K562 (cell line): ENCODE measurements around the gene DLST. TPM values are rescaled to one million over a fixed set of nuclear protein-coding genes. Genes with fewer than 3 reads are reported as not detected.

Experiments used
- ATAC-seq: fragments of 200-7000 bp; cut with Tn5 transposase; 3 replicates; pipeline ENCODE4 v1.9.1; 2020; ENCODE audit warnings: moderate library complexity
- BruUV-seq: library from RNA; stranded (reverse); fragments of 400-500 nt; replicated peaks from 2 replicates; lab custom pipeline; 2021; lab: Mats Ljungman, UMichigan
- CTCF ChIA-PET: fragments of 300-600 bp; formaldehyde crosslinking; extraction: SDS; loops from one replicate; lab custom pipeline; 2021; ENCODE audit warnings: low intra/inter-chr PET ratio; lab: Yijun Ruan, JAX
- POLR2A ChIA-PET: fragments of 300-600, 350-650 bp; sonication (Branson Sonifier 250); formaldehyde crosslinking; extraction: SDS; loops from one replicate; lab custom pipeline; 2021; ENCODE audit warnings: antibody characterized with exemption, inconsistent platforms; lab: Yijun Ruan, JAX
- DNase-seq, 4 experiments: peaks; one replicate each; pipeline versions ENCODE4 v3.0.0 to v3.0.0-alpha.2; 2011 to 2018; ENCODE audit warnings: low spot score in 3 of 4, mixed read lengths in 3 of 4; ENCODE audit errors: extremely low read depth in 1 of 4
- FAIRE-seq: peaks from 2 replicates; lab custom pipeline; 2011; peaks lifted over from hg19 to GRCh38; lab: Jason Lieb, UNC
- H2AFZ ChIP-seq: 2 replicates; pipeline ENCODE4 v1.6.0; 2011; ENCODE audit warnings: low read depth, low read length, control low read depth, inconsistent platforms
- H3K27ac ChIP-seq: fragments of 200-600 bp; 3 replicates; pipeline ENCODE4 v1.8.0; 2011; ENCODE audit warnings: low read depth, mild to moderate bottlenecking, control low read depth, inconsistent platforms, low read length, moderate library complexity, mixed read lengths; ENCODE audit errors: extremely low read depth
- H3K27me3 ChIP-seq, 2 experiments: fragments of 300-600 bp in 1 of 2; 2 replicates in 1 of 2; 3 replicates in 1 of 2; pipeline versions ENCODE4 v1.6.0 to v1.8.0; 2011; ENCODE audit warnings: inconsistent platforms in 2 of 2, low read length in 2 of 2, mild to moderate bottlenecking in 1 of 2, mixed read lengths in 1 of 2, moderate library complexity in 1 of 2; ENCODE audit not compliant: control insufficient read depth in 2 of 2, insufficient read depth in 2 of 2
- H3K36me3 ChIP-seq: fragments of 300-600 bp; 3 replicates; pipeline ENCODE4 v1.8.0; 2011; ENCODE audit warnings: mild to moderate bottlenecking, low read length, inconsistent platforms; ENCODE audit not compliant: control insufficient read depth, insufficient read depth
- H3K4me1 ChIP-seq, 2 experiments: fragments of 200-600 bp in 1 of 2; replicated peaks in 1 of 2; 2 replicates in 1 of 2; 3 replicates in 1 of 2; pipeline versions ENCODE4 v1.5.1 to v1.8.0; 2011; ENCODE audit warnings: inconsistent platforms in 2 of 2, low read length in 2 of 2, mild to moderate bottlenecking in 1 of 2, mixed read lengths in 1 of 2, moderate library complexity in 1 of 2; ENCODE audit not compliant: control insufficient read depth in 2 of 2, insufficient read depth in 2 of 2
- H3K4me2 ChIP-seq: 2 replicates; pipeline ENCODE4 v1.6.1; 2011; ENCODE audit warnings: low read length, control low read depth, inconsistent platforms, mixed read lengths; ENCODE audit not compliant: insufficient read depth
- H3K4me3 ChIP-seq: fragments of 200-600 bp; sonication (generic), shearing (Covaris generic); 2 replicates; pipeline ENCODE4 v1.5.1; 2016; ENCODE audit warnings: control low read depth, inconsistent platforms
- H3K79me2 ChIP-seq: fragments of 200-600 bp; 3 replicates; pipeline ENCODE4 v1.8.0; 2011; ENCODE audit warnings: low read length, inconsistent platforms; ENCODE audit not compliant: control insufficient read depth, insufficient read depth
- H3K9ac ChIP-seq, 2 experiments: 2 replicates each; pipeline versions ENCODE4 v1.6.0 to v1.6.1; 2011; ENCODE audit warnings: low read depth in 2 of 2, low read length in 2 of 2, control low read depth in 1 of 2, inconsistent platforms in 1 of 2, mild to moderate bottlenecking in 1 of 2, mixed read lengths in 1 of 2; ENCODE audit not compliant: insufficient read depth in 1 of 2
- H3K9me1 ChIP-seq: one replicate; pipeline ENCODE4 v1.6.0; 2011; ENCODE audit warnings: inconsistent platforms, mild to moderate bottlenecking, low read length, moderate library complexity; ENCODE audit not compliant: control insufficient read depth, insufficient read depth
- H3K9me3 ChIP-seq: replicated peaks from 2 replicates; pipeline ENCODE4 v1.5.1; 2011; ENCODE audit warnings: low read depth, low read length, inconsistent platforms; ENCODE audit not compliant: control insufficient read depth, insufficient read depth
- H4K20me1 ChIP-seq: replicated peaks from 2 replicates; pipeline ENCODE4 v1.6.1; 2011; ENCODE audit warnings: low read length, inconsistent platforms, mixed read lengths; ENCODE audit not compliant: control insufficient read depth, insufficient read depth
- FOXK2 ChIP-seq, 2 experiments: fragments of 450-650 bp; IDR thresholded peaks in 1 of 2; conservative IDR thresholded peaks in 1 of 2; 2 replicates each; pipeline ENCODE4 v1.6.1; 2016; ENCODE audit warnings: low read depth in 2 of 2, mild to moderate bottlenecking in 1 of 2
- MCM7 ChIP-seq, 2 experiments: fragments of 450-650 bp; IDR thresholded peaks; 2 replicates each; pipeline ENCODE4 v1.6.1; 2016 to 2018
- NR2C2 ChIP-seq, 2 experiments: fragments of 200-800 bp in 1 of 2; sonication (Bioruptor generic) in 1 of 2; sonication (generic) in 1 of 2; formaldehyde crosslinking in 1 of 2; IDR thresholded peaks; 2 replicates each; pipeline versions ENCODE4 v1.6.1 to v1.8.0; 2016 to 2022; ENCODE audit warnings: mild to moderate bottlenecking in 1 of 2, missing compliant biosample characterization in 1 of 2, missing genetic modification characterization in 1 of 2, missing genetic modification reagents in 1 of 2
- RNF2 ChIP-seq: sonication (generic); IDR thresholded peaks from 2 replicates; pipeline ENCODE4 v1.6.1; 2016
- WHSC1 ChIP-seq: IDR thresholded peaks from one replicate; pipeline ENCODE4 v1.6.1; 2012; ENCODE audit warnings: low read length, control low read depth, inconsistent platforms
- ZBED1 ChIP-seq: IDR thresholded peaks from 2 replicates; pipeline ENCODE4 v1.6.1; 2014
- ZFX ChIP-seq: sonication (generic); formaldehyde crosslinking; IDR thresholded peaks from 2 replicates; pipeline ENCODE4 v1.8.0; 2022; ENCODE audit warnings: mild to moderate bottlenecking, missing genetic modification reagents, moderate library complexity
- ZNF134 ChIP-seq: fragments of 250-450 bp; sonication (Bioruptor Pico); conservative IDR thresholded peaks from 2 replicates; pipeline ENCODE4 v1.4.0; 2020
- WGBS: fragments of 100-300 bp; shearing (Covaris generic); methylation state at CpG from one replicate; pipeline ENCODE4 v1.1.6; 2016; ENCODE audit warnings: low coverage, mixed read lengths; ENCODE audit not compliant: insufficient coverage; ENCODE audit errors: missing lambda C conversion rate; 5-methylcytosine and 5-hydroxymethylcytosine counted together
- in situ Hi-C: fragments of 300-500 bp; cut with MboI; formaldehyde crosslinking; loops from 4 replicates; pipeline ENCODE4 v1.15.0; 2018; ENCODE audit warnings: inconsistent platforms, mixed read lengths
- intact Hi-C: fragments of 100-400 bp; cut with micrococcal nuclease; formaldehyde crosslinking; loops from 2 replicates; pipeline ENCODE4 v1.14.2; 2022
- polyA plus RNA-seq, 8 experiments: library from polyadenylated mRNA; depleted of rRNA in 4 of 8; stranded (reverse) in 5 of 8; unstranded in 3 of 8; fragments of >200 nt; fragmentation: Nextera tagmentation in 2 of 8; fragmentation: Illumina TruSeq in 1 of 8; extraction: Ambion mirVana in 2 of 8; extraction: Trizol in 1 of 8; gene quantifications; 2 replicates each; pipeline versions ENCODE4 v1.2.1 to v1.2.3, GENCODE V29; 2011 to 2014; ENCODE audit warnings: inconsistent platforms in 1 of 8, missing spikeins in 1 of 8
- total RNA-seq, 7 experiments: library from RNA; depleted of rRNA in 6 of 7; stranded (reverse); fragments of >200 nt in 6 of 7; fragmentation: Illumina TruSeq in 2 of 7; extraction: Trizol in 2 of 7; gene quantifications; 2 replicates each; pipeline versions ENCODE4 v1.2.1 to v1.2.3, GENCODE V29; 2011 to 2021; ENCODE audit warnings: low replicate concordance in 1 of 7
- TF ChIP-seq, protein P1 (sequence below): fragments of 450-650 bp; IDR thresholded peaks from 2 replicates; pipeline ENCODE4 v1.6.1; 2018; ENCODE audit not compliant: partially characterized antibody
- TF ChIP-seq, protein P2 (sequence below): IDR thresholded peaks from 2 replicates; pipeline ENCODE4 v1.6.1; 2016; ENCODE audit warnings: missing genetic modification characterization, missing compliant biosample characterization

Gene DLST
- total and polyA plus RNA-seq, 9 of the 15 experiments (the other 6 are each of a cell fraction or from before 2014, with no cell fraction given), result 3.0 to 73.7 (median 45.4) TPM

DNA sequence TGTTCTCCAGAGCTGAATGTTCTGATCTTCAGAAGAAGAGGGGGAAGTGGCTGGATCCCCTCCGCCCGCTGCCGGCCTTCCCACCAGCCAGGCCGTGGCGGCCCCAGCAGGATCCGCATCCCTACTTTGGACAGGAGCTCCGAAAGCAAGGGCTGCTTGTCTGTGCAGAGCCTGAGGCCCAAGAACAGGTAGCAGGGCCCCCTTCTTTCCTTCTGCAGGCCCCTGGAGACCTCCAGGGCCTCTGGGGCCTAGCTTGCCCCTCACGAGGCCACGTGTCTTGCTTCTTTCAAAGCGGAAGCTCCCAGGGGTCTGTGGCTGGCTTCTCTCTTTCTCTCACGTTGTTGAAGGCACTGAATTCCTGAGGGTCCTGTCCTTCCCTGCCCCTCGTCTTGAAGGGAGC, 60.5 kb downstream of the DLST start:
- peak overlapping the region; percentile 38 to 83; a peak in 3 of 4 replicates for H3K9ac ChIP-seq
- no peak overlapping the region for H3K4me3 ChIP-seq
- no peak for DNase-seq
- POLR2A ChIA-PET, result interaction anchor here (0.6 kb wide), 2 partner anchors 9 to 48 kb away, joined by 3 read pairs; no protein-coding TSS in a partner anchor
- CTCF ChIA-PET, result no interaction called here
- H2AFZ ChIP-seq, result peak overlapping the region; percentile 93
- FAIRE-seq, result no peak
- peak; percentile 76 for TF ChIP-seq ZFX (CRISPR knock-in tag)
- no peak for TF ChIP-seq NR2C2 (CRISPR knock-in tag; IDR thresholded peaks at IDR 0.05)
- TF ChIP-seq NR2C2 (tag; IDR thresholded peaks at IDR 0.05), result no peak
- TF ChIP-seq ZBED1, result no peak
- TF ChIP-seq MCM7 (IDR thresholded peaks at IDR 0.05), result no peak
- TF ChIP-seq, all 486 proteins: peak for 1
- Histone ChIP-seq H3K4me1 (peaks cover 16 to 42% of the 10 kb centered on the region in 2 experiments; a peak in 4 of 5 replicates), H3K9me1 (peaks cover 2% of the 10 kb centered on the region), H3K79me2 (no peaks in the 10 kb centered on the region), H3K9me3 (no peaks in the 10 kb centered on the region; the same call in 1 of the 2 replicates), H4K20me1 (no peaks in the 10 kb centered on the region), H3K4me2 (peak overlapping the region; percentile 64; the same call in 1 of the 2 replicates), H3K27me3 (no peaks in the 10 kb centered on the region), H3K36me3 (no peaks in the 10 kb centered on the region), H3K27ac (peak overlapping the region; percentile 28; the same call in 2 of the 3 replicates)
- in situ Hi-C loops (no loop called here), intact Hi-C loops (loop anchor here (10.0 kb wide), 1 partner anchor 363 kb away; no protein-coding TSS in a partner anchor)
- ATAC-seq, result no peak
- no TSS peak for BruUV-seq
- WGBS, result 82% methylated on average over 8 of the region's 12 CpGs

DNA sequence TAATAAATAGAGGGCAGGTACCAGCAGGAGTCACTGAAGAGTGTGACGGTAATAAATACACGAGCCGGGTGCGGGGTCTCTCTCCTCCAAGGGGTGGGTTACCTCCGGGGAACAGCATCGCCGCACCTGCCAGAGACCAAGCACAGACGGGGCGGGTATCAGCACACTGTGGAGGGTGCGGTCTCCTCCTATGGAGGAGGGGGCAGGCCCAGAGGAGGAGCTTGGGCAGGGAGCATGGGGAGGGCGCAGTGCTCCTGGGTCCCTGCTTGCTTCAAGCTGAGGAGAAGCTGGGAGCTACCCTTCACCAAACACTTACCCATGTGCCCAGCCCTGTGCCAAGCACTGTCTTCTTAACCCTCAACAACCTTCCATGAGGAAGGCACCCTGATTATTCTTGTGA, 60.9 kb downstream of the DLST start:
- ATAC-seq, result peak; percentile 23; the same call in 2 of the 3 replicates
- TF ChIP-seq ZNF134, result no peak
- TF ChIP-seq RNF2, result no peak
- no peak for TF ChIP-seq WHSC1
- TF ChIP-seq, protein P1, sequence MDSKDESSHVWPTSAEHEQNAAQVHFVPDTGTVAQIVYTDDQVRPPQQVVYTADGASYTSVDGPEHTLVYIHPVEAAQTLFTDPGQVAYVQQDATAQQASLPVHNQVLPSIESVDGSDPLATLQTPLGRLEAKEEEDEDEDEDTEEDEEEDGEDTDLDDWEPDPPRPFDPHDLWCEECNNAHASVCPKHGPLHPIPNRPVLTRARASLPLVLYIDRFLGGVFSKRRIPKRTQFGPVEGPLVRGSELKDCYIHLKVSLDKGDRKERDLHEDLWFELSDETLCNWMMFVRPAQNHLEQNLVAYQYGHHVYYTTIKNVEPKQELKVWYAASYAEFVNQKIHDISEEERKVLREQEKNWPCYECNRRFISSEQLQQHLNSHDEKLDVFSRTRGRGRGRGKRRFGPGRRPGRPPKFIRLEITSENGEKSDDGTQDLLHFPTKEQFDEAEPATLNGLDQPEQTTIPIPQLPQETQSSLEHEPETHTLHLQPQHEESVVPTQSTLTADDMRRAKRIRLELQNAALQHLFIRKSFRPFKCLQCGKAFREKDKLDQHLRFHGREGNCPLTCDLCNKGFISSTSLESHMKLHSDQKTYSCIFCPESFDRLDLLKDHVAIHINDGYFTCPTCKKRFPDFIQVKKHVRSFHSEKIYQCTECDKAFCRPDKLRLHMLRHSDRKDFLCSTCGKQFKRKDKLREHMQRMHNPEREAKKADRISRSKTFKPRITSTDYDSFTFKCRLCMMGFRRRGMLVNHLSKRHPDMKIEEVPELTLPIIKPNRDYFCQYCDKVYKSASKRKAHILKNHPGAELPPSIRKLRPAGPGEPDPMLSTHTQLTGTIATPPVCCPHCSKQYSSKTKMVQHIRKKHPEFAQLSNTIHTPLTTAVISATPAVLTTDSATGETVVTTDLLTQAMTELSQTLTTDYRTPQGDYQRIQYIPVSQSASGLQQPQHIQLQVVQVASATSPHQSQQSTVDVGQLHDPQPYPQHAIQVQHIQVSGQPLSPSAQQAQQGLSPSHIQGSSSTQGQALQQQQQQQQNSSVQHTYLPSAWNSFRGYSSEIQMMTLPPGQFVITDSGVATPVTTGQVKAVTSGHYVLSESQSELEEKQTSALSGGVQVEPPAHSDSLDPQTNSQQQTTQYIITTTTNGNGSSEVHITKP, result no peak
- no peak for TF ChIP-seq FOXK2 (conservative IDR thresholded peaks at IDR 0.05 in 1 of 2, IDR thresholded peaks at IDR 0.05 in 1 of 2; ENCODE audit: low read depth in 2 of 2)
- TF ChIP-seq, protein P2, sequence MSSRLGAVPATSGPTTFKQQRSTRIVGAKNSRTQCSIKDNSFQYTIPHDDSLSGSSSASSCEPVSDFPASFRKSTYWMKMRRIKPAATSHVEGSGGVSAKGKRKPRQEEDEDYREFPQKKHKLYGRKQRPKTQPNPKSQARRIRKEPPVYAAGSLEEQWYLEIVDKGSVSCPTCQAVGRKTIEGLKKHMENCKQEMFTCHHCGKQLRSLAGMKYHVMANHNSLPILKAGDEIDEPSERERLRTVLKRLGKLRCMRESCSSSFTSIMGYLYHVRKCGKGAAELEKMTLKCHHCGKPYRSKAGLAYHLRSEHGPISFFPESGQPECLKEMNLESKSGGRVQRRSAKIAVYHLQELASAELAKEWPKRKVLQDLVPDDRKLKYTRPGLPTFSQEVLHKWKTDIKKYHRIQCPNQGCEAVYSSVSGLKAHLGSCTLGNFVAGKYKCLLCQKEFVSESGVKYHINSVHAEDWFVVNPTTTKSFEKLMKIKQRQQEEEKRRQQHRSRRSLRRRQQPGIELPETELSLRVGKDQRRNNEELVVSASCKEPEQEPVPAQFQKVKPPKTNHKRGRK (tag), result no peak

More for the DNA sequence above, 60.9 kb downstream of the DLST start:
- no peaks in the 10 kb centered on the region for H4K20me1 ChIP-seq
- no peak overlapping the region for H3K4me2 ChIP-seq
- intact Hi-C loops, result loop anchor here (10.0 kb wide), 1 partner anchor 362 kb away; no protein-coding TSS in a partner anchor
- H3K27ac ChIP-seq, result no peak overlapping the region; the same call in 2 of the 3 replicates
- BruUV-seq, result no TSS peak
- H3K9me1 ChIP-seq, result peaks cover 2% of the 10 kb centered on the region
- no peaks in the 10 kb centered on the region for H3K36me3 ChIP-seq
- DNase-seq (peak in 2 of 4 experiments; percentile 26 to 34), FAIRE-seq (no peak)
- H3K4me1 ChIP-seq, result peaks cover 16 to 42% of the 10 kb centered on the region in 2 experiments; a peak in 4 of 5 replicates
- no peaks in the 10 kb centered on the region for H3K79me2 ChIP-seq
- H3K4me3 ChIP-seq, result no peak overlapping the region
- CTCF ChIA-PET, result interaction anchor here (0.5 kb wide), 1 partner anchor 580 kb away, joined by 3 read pairs; no protein-coding TSS in a partner anchor
- no peaks in the 10 kb centered on the region for H3K27me3 ChIP-seq
- in situ Hi-C loops, result no loop called here
- 100% methylated on average over 1 of the region's 11 CpGs for WGBS
- peak overlapping the region in 1 of 2 experiments; percentile 83; a peak in 1 of 4 replicates for H3K9ac ChIP-seq
- POLR2A ChIA-PET, result interaction anchor here (0.9 kb wide), 1 partner anchor 9 kb away, joined by 3 read pairs; no protein-coding TSS in a partner anchor
- H3K9me3 ChIP-seq, result no peaks in the 10 kb centered on the region; the same call in 1 of the 2 replicates
- H2AFZ ChIP-seq, result peak overlapping the region; percentile 65
